ENCODE data around the gene CNNM1. TPM values are rescaled to one million over a fixed set of nuclear protein-coding genes. Genes with fewer than 3 reads are reported as not detected.

CNNM1 gene
- total RNA-seq, 1 donor from 2014 or later = 0.22 TPM

- DNase-seq (ENCODE audit: low spot score) = no peak
- intact Hi-C loops (cut with DNase I) = no loop called here
These were observed 40.0 kb downstream of the CNNM1 start for GRCh38 chr10:99369126-99369525.

DNA sequence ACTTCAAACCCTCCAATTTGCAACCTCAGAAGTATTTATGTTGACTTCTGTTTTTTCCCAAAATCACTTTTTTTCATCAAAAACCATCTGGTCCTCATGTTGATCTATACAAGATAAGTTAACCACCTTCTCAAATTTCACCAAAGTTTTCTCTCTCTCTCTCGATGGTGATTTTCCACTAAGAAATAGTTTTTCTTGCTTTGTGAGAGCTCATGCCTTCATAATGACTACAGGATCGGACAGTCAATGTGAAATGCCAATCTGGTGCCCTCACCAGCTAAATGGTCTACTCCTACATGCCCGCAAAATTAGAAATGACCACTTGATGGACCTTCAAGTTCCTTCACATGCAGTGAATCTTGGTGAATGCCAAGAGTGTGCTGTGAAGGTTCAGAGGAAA lies 40.4 kb downstream of the CNNM1 start:
- intact Hi-C loops (cut with DNase I) = no loop called here
- DNase-seq (ENCODE audit: low spot score) = no peak

- DNase-seq (ENCODE audit: low spot score) = no peak
- intact Hi-C loops (cut with DNase I) = no loop called here
These were observed 41.8 kb downstream of the CNNM1 start for GRCh38 chr10:99370993-99371392.

DNA sequence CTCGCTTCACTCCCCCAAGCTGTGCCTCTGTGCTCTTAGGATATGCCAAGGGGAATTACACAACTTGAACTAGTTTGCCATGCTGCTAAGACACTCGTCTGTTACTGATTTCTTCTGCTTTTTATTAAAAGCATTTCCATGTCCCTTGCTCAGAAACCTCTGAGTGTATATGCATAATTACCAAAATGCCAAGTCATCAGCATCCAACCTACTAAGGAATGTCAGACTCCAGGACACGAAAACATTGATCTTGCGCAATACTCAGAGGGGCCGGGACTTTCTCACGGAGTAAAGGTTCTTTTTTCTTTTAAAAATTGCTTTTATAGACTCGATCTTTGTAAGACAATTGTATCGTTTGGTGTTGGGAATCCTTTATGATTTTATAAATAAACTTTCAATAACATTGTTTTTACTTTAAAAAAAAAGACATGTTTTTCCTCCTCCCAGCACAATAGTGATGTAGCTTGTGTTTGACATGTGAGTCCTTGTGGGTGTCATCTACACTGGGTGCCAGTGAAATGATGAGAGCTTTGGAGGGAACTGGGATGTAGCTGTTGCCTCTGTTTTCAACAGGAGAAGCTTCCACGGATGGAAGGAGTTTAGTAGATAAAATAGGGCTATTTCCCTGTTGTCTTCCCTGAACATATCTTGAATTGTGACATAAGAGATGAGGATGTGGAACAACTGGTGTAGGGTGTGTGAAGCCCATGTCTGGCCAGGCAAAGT lies 43.6 kb downstream of the CNNM1 start:
- DNase-seq (ENCODE audit: low spot score) = no peak
- intact Hi-C loops (cut with DNase I) = no loop called here

DNA sequence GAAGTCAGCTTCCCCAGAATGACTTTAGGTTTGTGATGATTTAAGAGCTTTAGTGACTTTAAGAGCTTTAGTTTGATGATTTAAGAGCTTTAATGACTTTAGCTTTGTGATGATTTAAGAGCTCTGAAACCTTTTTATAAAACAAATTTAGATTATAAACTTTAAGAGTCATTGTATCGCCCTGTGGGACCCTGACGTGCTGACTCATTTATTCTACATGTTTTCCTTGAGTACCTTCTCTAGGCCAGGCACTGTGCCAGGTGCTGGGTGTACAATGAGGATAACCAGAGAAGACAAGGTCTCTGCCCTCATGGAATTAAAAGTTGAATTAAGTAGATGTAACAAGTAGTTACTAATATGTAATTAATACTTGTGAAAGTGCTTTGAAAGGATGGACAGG lies 45.4 kb downstream of the CNNM1 start:
- no peak for DNase-seq (ENCODE audit: low spot score)
- intact Hi-C loops (cut with DNase I) = no loop called here

DNA sequence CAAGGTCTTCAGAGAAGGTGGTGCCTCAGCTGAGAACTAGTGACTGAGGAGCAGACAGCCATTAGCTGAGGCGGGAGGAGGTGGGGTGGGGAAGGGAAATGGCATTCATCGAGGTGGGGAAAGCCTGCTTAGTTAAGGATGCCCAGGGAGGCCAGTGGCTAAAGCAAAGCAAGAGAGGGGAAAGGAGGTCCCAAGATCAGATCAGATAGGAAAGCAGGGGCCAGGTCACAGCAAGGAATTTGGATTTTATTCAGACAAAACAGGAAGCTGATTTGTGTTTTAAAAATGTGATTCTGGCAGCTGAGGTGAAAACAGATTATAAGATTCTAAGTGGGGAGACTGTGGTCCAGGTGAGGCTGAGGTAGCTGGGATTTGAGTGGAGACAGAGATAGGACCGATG lies 45.8 kb downstream of the CNNM1 start:
- intact Hi-C loops (cut with DNase I) = no loop called here

DNA sequence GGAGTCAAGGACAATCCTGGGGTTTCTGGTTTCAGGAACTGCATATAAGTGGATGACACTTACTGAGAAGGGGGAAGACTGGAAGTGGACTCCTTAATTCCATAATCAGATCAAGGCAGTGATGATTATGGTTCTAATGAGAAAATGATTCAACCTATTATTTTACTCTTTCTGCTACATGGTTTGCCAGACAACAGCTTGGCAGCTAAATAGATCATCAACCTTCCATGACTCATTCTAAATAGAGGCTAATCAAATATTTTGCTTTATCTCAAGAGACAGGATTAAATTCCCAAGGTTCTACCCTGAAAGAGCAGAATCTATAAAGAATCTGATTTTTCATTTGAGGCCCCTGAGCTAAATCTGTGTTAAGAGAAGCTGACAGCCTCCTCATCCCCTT lies 46.3 kb downstream of the CNNM1 start:
- no peak for DNase-seq (ENCODE audit: low spot score)
- intact Hi-C loops (cut with DNase I) = no loop called here

More for the DNA sequence above, 45.8 kb downstream of the CNNM1 start:
- DNase-seq (ENCODE audit: low spot score) = no peak

GRCh38 chr10:99382176-99382575 lies 53.0 kb downstream of the CNNM1 start:
- intact Hi-C loops (cut with DNase I) = no loop called here
- DNase-seq (ENCODE audit: low spot score) = no peak

GRCh38 chr10:99387071-99387470 lies 57.9 kb downstream of the CNNM1 start:
- intact Hi-C loops (cut with DNase I) = no loop called here
- no peak for DNase-seq (ENCODE audit: low spot score)

- intact Hi-C loops (cut with DNase I) = no loop called here
- DNase-seq (ENCODE audit: low spot score) = no peak
These were observed 58.4 kb downstream of the CNNM1 start for GRCh38 chr10:99387541-99387940.

GRCh38 chr10:99389729-99390480 lies 60.7 kb downstream of the CNNM1 start:
- intact Hi-C loops (cut with DNase I) = loop anchor here (5.0 kb wide), 1 partner anchor 42 kb away; the partner anchor contains the start of gene GOT1

GRCh38 chr10:99391346-99391745 lies 62.2 kb downstream of the CNNM1 start:
- DNase-seq (ENCODE audit: low spot score) = no peak
- intact Hi-C loops (cut with DNase I) = loop anchor here (5.0 kb wide), 1 partner anchor 41 kb away; the partner anchor contains the start of gene GOT1

More at GRCh38 chr10:99389729-99390480, 60.7 kb downstream of the CNNM1 start:
- no peak for DNase-seq (ENCODE audit: low spot score)

DNA sequence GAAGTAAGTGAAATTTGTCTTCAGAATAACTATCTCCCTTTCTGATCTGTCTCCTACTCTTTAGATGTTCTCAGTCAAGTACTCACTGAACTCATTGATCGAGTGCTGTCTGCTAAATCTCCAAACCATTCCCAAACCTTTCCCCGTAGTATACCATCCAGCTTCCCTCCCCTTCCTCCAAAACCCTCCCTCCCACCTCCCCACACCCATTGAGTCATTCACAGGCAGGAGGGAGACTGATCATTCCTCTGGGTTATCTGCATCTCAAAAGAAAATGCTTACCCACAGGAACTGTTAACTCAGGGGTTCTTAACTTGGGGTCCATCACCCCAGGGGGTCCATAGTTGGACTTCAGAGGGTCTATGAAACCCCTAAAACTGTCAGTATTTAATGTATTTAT lies 63.9 kb downstream of the CNNM1 start:
- no peak for DNase-seq (ENCODE audit: low spot score)
- intact Hi-C loops (cut with DNase I) = loop anchor here (2.0 to 5.0 kb wide), 2 partner anchors 39 to 220 kb away; partner anchors contain the start of gene GOT1

DNA sequence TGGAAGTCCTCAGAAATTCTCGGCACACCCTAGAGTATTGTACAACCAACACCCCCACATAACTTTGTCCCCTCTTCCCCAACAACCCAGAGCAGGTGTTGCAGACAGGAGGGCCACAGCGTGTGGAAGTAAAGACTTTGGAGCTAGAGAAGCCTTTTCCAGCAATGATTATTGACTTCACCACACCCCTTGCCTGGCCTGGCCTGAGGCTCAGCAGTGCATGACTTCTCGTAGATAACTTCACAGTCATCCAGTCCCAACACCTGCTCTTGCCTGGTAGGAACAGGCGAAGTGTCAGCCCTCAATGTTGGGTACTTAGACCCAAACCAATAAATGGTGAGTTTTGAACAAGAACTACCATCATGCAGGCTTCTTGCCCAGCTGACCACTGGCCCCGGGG lies 64.5 kb downstream of the CNNM1 start:
- intact Hi-C loops (cut with DNase I) = loop anchor here (2.0 to 5.0 kb wide), 2 partner anchors 39 to 219 kb away; partner anchors contain the start of gene GOT1
- no peak for DNase-seq (ENCODE audit: low spot score)

DNA sequence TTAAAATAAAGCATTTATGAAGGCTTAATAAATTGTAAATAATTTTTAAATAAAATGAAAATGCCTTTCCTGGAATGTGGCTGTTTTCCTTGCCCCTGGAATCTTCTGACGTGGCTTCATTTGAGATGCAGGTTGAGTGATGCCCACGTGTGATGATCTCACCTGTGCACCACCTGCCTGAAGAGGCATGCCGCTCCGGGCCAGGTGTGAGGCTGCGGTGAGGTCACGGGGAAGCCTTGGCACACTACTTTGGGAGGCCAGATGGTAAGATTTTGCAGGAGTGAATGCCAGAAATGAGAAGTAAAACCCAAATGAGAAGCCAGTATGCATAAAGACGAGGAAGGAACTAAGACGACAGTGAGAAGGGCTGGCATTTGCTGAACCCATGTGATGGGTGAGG lies 65.1 kb downstream of the CNNM1 start:
- DNase-seq (ENCODE audit: low spot score) = no peak
- intact Hi-C loops (cut with DNase I) = loop anchor here (5.0 kb wide), 1 partner anchor 38 kb away; the partner anchor contains the start of gene GOT1

DNA sequence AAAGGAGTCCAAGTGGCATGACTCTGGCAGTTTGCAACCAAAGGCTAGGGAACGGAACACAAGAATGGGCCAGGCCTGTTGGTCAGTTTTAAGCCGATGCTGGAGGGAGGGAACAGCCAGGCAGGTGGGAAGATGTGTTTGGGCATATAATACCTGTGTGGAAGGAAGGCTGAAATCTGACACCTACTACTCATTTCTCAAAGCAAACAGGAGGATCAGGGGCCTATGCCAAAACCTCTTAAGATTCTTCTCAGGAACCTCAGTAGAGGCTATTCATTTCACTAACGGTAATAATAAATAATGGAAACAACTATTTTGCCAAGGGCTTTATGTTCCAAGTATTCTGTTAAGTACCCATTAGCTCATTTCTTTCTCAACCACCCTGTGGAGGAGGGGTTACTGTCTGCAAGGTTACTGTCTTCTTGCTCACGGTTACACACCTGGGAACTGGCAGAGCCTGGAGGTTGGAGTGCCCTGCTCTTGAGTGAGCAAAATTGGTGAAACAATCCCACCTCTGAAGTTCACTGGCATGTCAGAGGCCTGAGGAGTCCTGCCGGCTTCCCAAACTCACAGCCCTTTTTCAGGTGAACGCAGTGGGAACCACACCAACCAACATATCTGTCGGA lies 65.7 kb downstream of the CNNM1 start:
- intact Hi-C loops (cut with DNase I) = loop anchor here (5.0 kb wide), 1 partner anchor 37 kb away; the partner anchor contains the start of gene GOT1
- DNase-seq (ENCODE audit: low spot score) = no peak

DNA sequence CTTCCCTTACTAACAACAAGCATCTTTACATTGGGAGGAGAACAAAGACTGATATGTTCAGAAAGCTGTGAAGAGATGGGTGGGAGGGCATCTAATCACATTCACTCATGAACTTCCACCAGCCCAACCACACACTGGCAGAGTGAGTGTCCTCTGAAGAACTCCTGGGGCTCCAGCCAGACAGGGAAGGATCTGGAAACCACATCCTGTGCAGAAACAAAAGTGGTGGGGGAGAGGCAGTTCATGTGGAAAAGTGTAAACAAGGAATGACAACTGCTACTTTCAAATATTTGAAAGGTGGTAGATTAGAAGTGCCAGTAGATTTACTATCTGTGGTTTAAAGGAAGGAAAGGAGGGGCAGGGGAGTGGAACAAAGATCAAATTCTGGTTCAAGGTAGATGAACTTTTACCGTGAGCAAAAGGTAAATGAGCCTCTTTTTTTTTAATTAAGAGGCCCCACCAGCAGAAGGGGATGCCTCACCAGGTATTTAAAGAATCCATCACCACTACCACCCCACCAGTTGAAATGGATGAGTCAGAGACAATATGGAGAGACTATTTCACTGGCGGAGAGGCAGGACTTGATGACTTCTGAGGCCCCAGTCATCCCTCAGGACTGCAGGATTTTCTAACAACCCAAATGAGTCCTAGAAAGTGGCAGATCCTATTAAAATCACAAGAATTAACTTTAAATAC lies 66.7 kb downstream of the CNNM1 start:
- intact Hi-C loops (cut with DNase I) = no loop called here
- no peak for DNase-seq (ENCODE audit: low spot score)

DNA sequence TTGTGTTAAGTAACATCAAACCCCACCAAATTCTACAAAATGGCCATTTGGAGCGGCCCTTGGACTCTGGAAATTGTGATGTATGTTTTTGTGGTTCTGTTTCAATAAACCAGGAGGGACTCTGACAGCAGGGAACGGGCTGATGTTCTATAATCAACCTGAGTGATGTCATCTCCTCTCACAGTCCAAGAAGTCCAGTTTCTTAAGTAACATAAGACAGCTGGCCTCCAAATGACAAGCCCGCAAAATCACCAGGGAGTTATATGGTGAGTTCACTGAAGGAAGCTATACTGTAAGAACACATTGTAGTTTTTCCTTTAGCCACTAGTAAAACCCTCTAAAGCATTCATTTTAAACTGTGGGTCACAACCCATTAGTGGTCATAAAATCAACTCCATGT lies 67.3 kb downstream of the CNNM1 start:
- intact Hi-C loops (cut with DNase I) = no loop called here
- no peak for DNase-seq (ENCODE audit: low spot score)

DNA sequence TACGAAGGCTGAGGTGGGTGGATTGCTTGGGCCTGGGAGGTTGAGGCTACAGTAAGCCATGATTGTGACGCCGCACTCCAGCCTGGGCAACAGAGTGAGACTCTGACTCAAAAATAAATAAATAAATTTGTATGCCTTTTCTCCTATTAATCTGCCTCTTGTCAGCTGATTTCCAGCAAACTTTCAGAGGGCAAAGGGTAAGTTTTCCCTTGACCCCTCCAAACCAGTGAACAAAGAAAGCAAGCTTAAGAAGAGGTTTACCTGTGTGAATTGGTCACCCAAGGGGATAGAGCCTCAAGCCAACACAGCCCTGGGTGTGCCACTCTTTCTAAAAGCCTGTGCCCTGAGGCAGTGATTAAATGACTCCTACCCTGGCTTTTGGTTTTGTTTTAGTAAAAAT lies 70.5 kb downstream of the CNNM1 start:
- intact Hi-C loops (cut with DNase I) = no loop called here
- no peak for DNase-seq (ENCODE audit: low spot score)

DNA sequence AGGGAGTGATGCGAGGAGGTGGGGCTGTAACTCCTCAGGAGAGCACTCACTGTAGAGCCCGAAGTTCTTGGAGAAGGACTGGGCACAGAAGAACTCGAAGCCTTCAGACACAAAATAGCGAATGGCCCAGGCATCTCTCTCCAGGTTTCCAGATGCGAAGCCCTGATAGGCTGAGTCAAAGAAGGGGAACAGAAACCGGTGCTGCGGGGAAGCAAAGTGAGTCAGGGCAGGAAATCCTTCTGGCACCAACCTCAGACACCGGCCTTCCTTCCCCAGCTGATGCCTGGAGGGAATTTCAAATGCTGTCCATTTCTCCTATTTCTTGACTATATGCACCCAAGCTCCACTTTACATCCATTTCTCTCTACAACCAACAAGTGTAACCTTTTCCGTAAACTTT lies 74.5 kb downstream of the CNNM1 start:
- DNase-seq (ENCODE audit: low spot score) = no peak
- intact Hi-C loops (cut with DNase I) = no loop called here

Data from cardiac septum (tissue), 1 donor.